Spleen (tissue), 7 donors: ENCODE measurements around the gene CFAP210.
"Not testable (repeated sequence)": the region's sequence is repeated elsewhere in the genome, so short reads cannot be mapped to it uniquely, and the experiment has no call there.

Experiments used
- CTCF ChIP-seq, 11 experiments: fragments of 200-600 bp in 7 of 11; fragments of 450-650 bp in 4 of 11; sonication (generic) in 4 of 11; IDR thresholded peaks in 8 of 11; conservative IDR thresholded peaks in 3 of 11; 1 replicate in 7 of 11; 2 replicates in 4 of 11; pipeline versions ENCODE4 v1.4.0 to v1.8.0; 2016 to 2021; ENCODE audit warnings: antibody characterized with exemption in 11 of 11, inconsistent platforms in 4 of 11, mild to moderate bottlenecking in 1 of 11
- POLR2A ChIP-seq, 3 donors: fragments of 450-650 bp; IDR thresholded peaks; one replicate each; pipeline ENCODE4 v1.5.1; 2017; ENCODE audit warnings: antibody characterized with exemption in 3 of 3, mild to moderate bottlenecking in 1 of 3
- POLR2AphosphoS5 ChIP-seq, 3 donors: sonication (generic); formaldehyde crosslinking; IDR thresholded peaks; one replicate each; pipeline ENCODE4 v1.5.1; 2017; ENCODE audit warnings: antibody characterized with exemption in 3 of 3
- donor health status: DM: no; HTN: no; CAD: no; lungs with moderate emphysema.
- donor health status: DM: no; HTN: no; CAD: no.
- donor health status: DM: no; HTN: no; CAD: no.

- not testable (repeated sequence) for TF ChIP-seq CTCF (IDR thresholded peaks at IDR 0.05 in 8 of 11, conservative IDR thresholded peaks at IDR 0.05 in 3 of 11); POLR2A (IDR thresholded peaks at IDR 0.05); POLR2AphosphoS5 (IDR thresholded peaks at IDR 0.05)
Observed at GRCh38 chr2:169687943-169688342, 6.3 kb downstream of the CFAP210 start.
